ENCODE data around the gene GPR160. TPM values are rescaled to one million over a fixed set of nuclear protein-coding genes. Genes with fewer than 3 reads are reported as not detected.
A peak's percentile ranks its signal among the peaks of the same experiment; 100 is the strongest.
"Not testable (repeated sequence)": the region's sequence is repeated elsewhere in the genome, so short reads cannot be mapped to it uniquely, and the experiment has no call there.

The GPR160 gene
- total RNA-seq, 1 experiment from 2014 or later: 4.3 TPM

DNA sequence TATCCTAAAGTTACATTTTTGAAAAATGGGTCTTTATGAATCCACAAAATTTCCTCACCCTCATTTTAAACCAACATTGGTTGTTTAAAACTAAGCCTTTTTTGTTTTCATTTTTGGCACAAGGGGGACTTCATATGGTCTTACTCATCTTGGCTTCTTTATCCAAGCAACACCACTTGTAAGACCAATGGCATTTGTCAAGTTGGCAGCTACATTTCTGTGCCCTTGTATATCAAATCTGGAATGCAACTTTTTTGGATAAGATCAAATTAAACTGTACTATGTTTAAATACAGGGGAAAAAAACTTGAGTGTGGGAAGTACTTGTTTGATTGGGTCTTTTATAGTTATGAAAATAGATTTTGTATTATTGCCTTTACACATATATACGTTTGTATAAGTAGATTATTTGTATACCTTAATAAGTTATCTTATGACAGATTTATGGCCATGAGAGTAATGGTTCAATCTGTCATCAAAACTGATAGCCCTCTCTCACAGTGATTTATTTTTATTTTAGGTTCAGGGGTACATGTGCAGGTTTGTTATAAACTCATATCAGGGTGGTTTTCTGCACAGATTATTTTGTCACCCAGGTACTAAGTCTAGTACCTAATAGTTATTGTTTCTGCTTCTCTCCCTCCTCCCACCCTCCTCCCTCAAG, 43.4 kb downstream of the GPR160 start:
- peak; percentile 53 for DNase-seq
- Histone ChIP-seq H3K9me3 (no peaks in the 10 kb centered on the region), H3K27me3 (no peaks in the 10 kb centered on the region), H3K36me3 (peaks cover 25% of the 10 kb centered on the region), H3K4me3 (no peak overlapping the region)

GRCh38 chr3:170083343-170083742, 45.5 kb downstream of the GPR160 start:
- H3K4me3 ChIP-seq: no peak overlapping the region
- H3K9me3 ChIP-seq: no peaks in the 10 kb centered on the region
- H3K36me3 ChIP-seq: peaks cover 34% of the 10 kb centered on the region
- H3K27me3 ChIP-seq: no peaks in the 10 kb centered on the region
- no peak for DNase-seq

- no peaks in the 10 kb centered on the region for H3K9me3 ChIP-seq
- H3K36me3 ChIP-seq: peaks cover 43% of the 10 kb centered on the region
- H3K27me3 ChIP-seq: no peaks in the 10 kb centered on the region
- no peak overlapping the region for H3K4me3 ChIP-seq
- no peak for DNase-seq
Observed at GRCh38 chr3:170085396-170085795, 47.6 kb downstream of the GPR160 start.

DNA sequence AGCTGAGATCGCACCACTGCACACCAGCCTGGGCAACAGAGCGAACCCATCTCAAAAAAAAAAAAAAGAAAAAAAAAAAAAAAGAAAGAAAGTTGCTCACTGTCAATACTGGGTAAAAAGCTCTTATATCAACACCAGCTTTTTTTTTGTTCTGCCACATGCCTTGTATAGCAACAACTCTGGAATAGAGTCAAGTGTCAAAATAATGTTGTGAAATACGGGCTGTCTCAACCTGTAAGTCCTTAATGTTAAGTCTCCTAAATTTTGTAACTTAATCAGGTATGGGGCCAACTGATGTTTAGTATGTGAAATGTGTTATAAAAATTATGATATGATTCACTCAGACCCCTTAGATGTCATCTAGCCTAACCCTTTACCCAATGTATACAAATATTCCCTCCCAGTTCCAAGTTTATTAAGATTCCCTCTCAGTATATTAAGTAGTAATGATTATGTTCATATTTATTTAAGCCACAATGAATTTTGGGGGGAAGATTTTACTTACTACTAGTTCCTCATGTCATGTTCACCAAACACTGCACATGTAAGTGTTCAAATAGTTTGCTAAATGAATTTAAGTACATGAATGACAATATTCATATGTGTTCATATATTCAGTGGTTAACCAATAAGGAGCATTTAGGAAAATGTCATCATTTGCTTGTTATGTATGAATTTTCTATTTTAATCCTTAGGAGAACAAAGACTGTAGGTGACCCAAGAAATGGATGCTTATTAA, 52.2 kb downstream of the GPR160 start:
- no peak overlapping the region for H3K4me3 ChIP-seq
- DNase-seq: no peak
- H3K9me3 ChIP-seq: no peaks in the 10 kb centered on the region
- peaks cover 62% of the 10 kb centered on the region for H3K36me3 ChIP-seq
- no peaks in the 10 kb centered on the region for H3K27me3 ChIP-seq

- Histone ChIP-seq H3K4me3 (no peak overlapping the region), H3K36me3 (peaks cover 63% of the 10 kb centered on the region), H3K27me3 (no peaks in the 10 kb centered on the region), H3K9me3 (no peaks in the 10 kb centered on the region)
- no peak for DNase-seq
Observed at GRCh38 chr3:170090601-170090981, 52.8 kb downstream of the GPR160 start.

GRCh38 chr3:170092907-170093306, 55.1 kb downstream of the GPR160 start:
- Histone ChIP-seq H3K27me3 (no peaks in the 10 kb centered on the region), H3K4me3 (no peak overlapping the region), H3K36me3 (peaks cover 69% of the 10 kb centered on the region), H3K9me3 (no peaks in the 10 kb centered on the region)
- DNase-seq: no peak

- peaks cover 82% of the 10 kb centered on the region for H3K36me3 ChIP-seq
- no peaks in the 10 kb centered on the region for H3K9me3 ChIP-seq
- no peaks in the 10 kb centered on the region for H3K27me3 ChIP-seq
- H3K4me3 ChIP-seq: no peak overlapping the region
- no peak for DNase-seq
Observed at GRCh38 chr3:170095771-170096170, 58.0 kb downstream of the GPR160 start.

DNA sequence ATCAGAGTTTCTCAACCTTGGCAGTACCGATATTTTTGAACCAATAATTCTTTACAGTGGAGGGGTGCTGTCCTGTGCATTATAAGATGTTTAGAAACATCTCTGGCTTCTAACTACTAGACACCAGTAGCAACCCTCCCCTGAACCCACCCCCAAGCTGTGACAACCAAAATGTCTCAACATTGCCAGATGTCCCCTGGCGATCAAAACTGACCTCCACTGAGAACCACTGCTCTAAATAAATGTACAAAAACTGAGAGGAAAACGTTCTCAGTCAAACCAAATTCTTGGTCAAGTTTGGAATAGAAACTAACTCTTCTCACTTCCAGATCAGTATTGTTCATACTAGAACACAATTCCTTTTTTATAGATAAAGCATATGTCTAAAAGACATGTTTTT, 58.5 kb downstream of the GPR160 start:
- Histone ChIP-seq H3K27me3 (no peaks in the 10 kb centered on the region), H3K36me3 (peaks cover 82% of the 10 kb centered on the region), H3K4me3 (no peak overlapping the region), H3K9me3 (no peaks in the 10 kb centered on the region)
- DNase-seq: no peak

DNA sequence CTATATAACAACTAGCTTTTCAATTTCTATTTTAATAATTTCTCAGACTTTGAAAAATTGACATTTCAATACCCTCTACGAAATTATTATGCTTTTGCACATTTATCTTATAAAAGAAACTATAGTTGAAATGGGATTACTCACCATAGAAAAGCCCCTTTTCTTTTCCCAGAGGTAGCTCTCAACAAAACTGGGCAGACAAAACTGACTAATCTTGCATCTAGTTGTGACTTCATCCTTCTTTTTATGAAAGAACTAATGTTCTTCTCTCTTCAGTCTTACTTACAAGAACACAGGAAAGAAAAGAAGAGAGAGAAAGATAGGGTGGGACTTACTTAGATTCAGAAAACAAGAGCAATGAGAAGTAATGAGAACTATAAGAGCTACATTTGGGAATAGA, 61.0 kb downstream of the GPR160 start:
- peaks cover 87% of the 10 kb centered on the region for H3K36me3 ChIP-seq
- H3K9me3 ChIP-seq: no peaks in the 10 kb centered on the region
- H3K27me3 ChIP-seq: no peaks in the 10 kb centered on the region
- H3K4me3 ChIP-seq: no peak overlapping the region
- DNase-seq: no peak

GRCh38 chr3:170100944-170101343, 63.1 kb downstream of the GPR160 start:
- H3K9me3 ChIP-seq: no peaks in the 10 kb centered on the region
- H3K27me3 ChIP-seq: no peaks in the 10 kb centered on the region
- no peak for DNase-seq
- H3K4me3 ChIP-seq: no peak overlapping the region
- H3K36me3 ChIP-seq: peaks cover 74% of the 10 kb centered on the region

DNA sequence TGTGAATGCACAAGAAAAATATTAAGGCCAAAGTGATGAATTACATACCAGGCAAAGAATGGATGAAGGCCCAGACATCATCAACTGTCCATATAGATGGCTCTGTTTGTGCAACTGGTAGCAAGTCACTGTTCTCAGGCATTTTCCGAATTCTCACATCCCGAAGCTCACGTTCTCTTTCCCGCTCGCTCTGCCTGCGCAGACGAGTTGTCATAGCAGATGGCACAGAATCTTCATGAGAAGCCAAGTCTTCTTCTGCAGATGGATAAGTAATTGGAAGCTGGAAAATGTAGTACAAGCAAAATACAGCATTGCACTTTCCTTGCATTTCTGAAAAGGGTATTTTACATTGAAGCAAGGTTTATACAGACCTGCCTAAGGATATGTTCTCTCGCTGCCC, 64.6 kb downstream of the GPR160 start:
- no peaks in the 10 kb centered on the region for H3K27me3 ChIP-seq
- DNase-seq: no peak
- no peak overlapping the region for H3K4me3 ChIP-seq
- H3K36me3 ChIP-seq: peaks cover 72% of the 10 kb centered on the region
- no peaks in the 10 kb centered on the region for H3K9me3 ChIP-seq

GRCh38 chr3:170107941-170108340, 70.1 kb downstream of the GPR160 start:
- Histone ChIP-seq H3K36me3 (peaks cover 53% of the 10 kb centered on the region), H3K9me3 (no peaks in the 10 kb centered on the region), H3K27me3 (no peaks in the 10 kb centered on the region), H3K4me3 (no peak overlapping the region)
- no peak for DNase-seq

DNA sequence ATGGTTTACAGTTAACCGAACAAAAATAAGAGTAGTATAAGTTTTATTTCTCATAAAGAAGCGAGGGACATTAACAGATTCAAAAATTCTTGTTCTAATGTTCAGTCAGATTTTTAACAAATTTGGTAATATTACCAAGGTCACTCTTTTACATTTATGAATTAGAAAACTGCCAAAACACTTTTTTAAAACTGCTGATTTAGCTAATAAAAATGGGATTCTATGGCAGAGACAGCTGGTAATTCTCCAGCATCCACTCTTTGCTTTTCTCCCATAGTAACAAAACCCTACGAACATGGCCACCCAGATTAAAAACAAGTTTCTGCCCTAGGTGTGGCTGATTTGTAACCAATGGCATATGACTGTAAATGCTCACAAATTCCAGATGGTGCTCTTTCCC, 71.2 kb downstream of the GPR160 start:
- no peaks in the 10 kb centered on the region for H3K27me3 ChIP-seq
- H3K4me3 ChIP-seq: no peak overlapping the region
- peaks cover 60% of the 10 kb centered on the region for H3K36me3 ChIP-seq
- DNase-seq: no peak
- H3K9me3 ChIP-seq: no peaks in the 10 kb centered on the region

- Histone ChIP-seq H3K4me3 (no peak overlapping the region), H3K36me3 (peaks cover 66% of the 10 kb centered on the region), H3K27me3 (no peaks in the 10 kb centered on the region), H3K9me3 (no peaks in the 10 kb centered on the region)
- DNase-seq: no peak
Observed at GRCh38 chr3:170109579-170110293, 71.9 kb downstream of the GPR160 start.

DNA sequence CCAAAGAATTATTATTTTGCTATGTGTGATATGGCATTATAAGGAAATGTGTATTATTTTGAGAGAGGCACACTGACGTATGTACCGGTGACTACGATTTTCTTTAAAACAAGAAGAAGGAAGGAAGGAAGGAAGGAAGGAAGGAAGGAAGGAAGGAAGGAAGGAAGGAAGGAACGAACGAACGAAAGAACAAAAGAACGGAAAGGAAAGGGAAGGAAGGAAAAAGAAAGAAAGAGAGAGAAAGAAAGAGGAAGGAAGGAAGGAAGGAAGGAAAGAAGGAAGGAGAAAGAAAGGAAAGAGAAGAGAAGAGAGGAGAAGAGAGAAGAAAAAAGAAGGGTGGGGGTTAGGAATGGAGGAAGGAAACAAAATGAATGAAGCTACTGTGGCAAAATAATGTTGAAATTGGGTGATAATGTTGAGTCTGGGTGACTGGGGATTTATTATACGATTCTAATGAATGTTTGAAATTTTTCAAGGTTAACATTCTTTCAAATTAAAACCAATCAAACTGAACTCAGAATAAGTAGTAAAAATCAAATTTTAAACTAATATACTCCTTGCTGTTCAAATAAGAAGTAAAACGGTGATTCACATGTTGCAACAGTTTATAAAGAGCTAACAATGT, 73.5 kb downstream of the GPR160 start:
- no peaks in the 10 kb centered on the region for H3K27me3 ChIP-seq
- H3K9me3 ChIP-seq: no peaks in the 10 kb centered on the region
- DNase-seq: no peak
- no peak overlapping the region for H3K4me3 ChIP-seq
- H3K36me3 ChIP-seq: peaks cover 72% of the 10 kb centered on the region

GRCh38 chr3:170114165-170114564, 76.4 kb downstream of the GPR160 start:
- not testable (repeated sequence) for H3K27me3 ChIP-seq, H3K4me3 ChIP-seq, DNase-seq, H3K9me3 ChIP-seq
- peaks cover 76% of the 10 kb centered on the region for H3K36me3 ChIP-seq

- no peaks in the 10 kb centered on the region for H3K27me3 ChIP-seq
- H3K9me3 ChIP-seq: no peaks in the 10 kb centered on the region
- H3K4me3 ChIP-seq: no peak overlapping the region
- no peak for DNase-seq
- H3K36me3 ChIP-seq: peaks cover 81% of the 10 kb centered on the region
Observed at GRCh38 chr3:170117134-170117533, 79.3 kb downstream of the GPR160 start.

Data from MG63 (cell line).